Mucosa of descending colon (tissue), 3 donors: ENCODE data around the gene NEGR1. TPM values are rescaled to one million over a fixed set of nuclear protein-coding genes. Genes with fewer than 3 reads are reported as not detected.

Experiments
- ATAC-seq: fragments of 200-7000 bp; cut with Tn5 transposase; one replicate; pipeline ENCODE4 v1.9.1; 2020; ENCODE audit warnings: mild to moderate bottlenecking, moderate library complexity
- DNase-seq, 3 donors: peaks; one replicate each; pipeline ENCODE4 v3.0.0-alpha.2; 2020
- H3K36me3 ChIP-seq: fragments of 200-600 bp; one replicate; pipeline ENCODE4 v1.8.0; 2021; ENCODE audit warnings: low read depth, mild to moderate bottlenecking
- H3K4me1 ChIP-seq: fragments of 200-600 bp; one replicate; pipeline ENCODE4 v1.8.0; 2021; ENCODE audit warnings: low read depth, mild to moderate bottlenecking
- H3K4me3 ChIP-seq: fragments of 200-600 bp; one replicate; pipeline ENCODE4 v1.8.0; 2021; ENCODE audit warnings: mild to moderate bottlenecking
- H3K9me3 ChIP-seq: fragments of 200-600 bp; one replicate; pipeline ENCODE4 v1.8.0; 2021; ENCODE audit warnings: mild to moderate bottlenecking
- CTCF ChIP-seq: fragments of 200-600 bp; IDR thresholded peaks from one replicate; pipeline ENCODE4 v1.8.0; 2022; ENCODE audit warnings: antibody characterized with exemption, mild to moderate bottlenecking
- intact Hi-C, 2 donors: fragments of 100-400 bp; cut with DNase I in 1 of 2; cut with micrococcal nuclease in 1 of 2; formaldehyde crosslinking; loops; one replicate each; pipeline versions ENCODE4 v1.11.0 to v1.11.1; 2022; cut with DNase I, micrococcal nuclease
- total RNA-seq, 3 donors: library from RNA; stranded (reverse); fragmentation: NEBNext Ultra II Directional in 2 of 3; extraction: Animal tissue kit (Norgen Biotek cat#: 25700) in 2 of 3; gene quantifications; one replicate each; pipeline versions ENCODE4 v1.2.1 to v1.2.4, GENCODE V29; 2021 to 2023
- donor health status: DM: no; HTN: no; CAD: no; lungs with moderate emphysema.
- donor health status: DM: no; HTN: no; CAD: no.
- donor health status: DM: no; HTN: yes; CAD: no.

The NEGR1 gene
- total RNA-seq, 3 donors from 2014 or later, result 2.3 to 47.9 (median 8.0) TPM

- no peaks in the 10 kb centered on the region for H3K36me3 ChIP-seq
- intact Hi-C loops, result no loop called here
- ATAC-seq, result no peak
- no peak for DNase-seq
- H3K4me3 ChIP-seq, result no peak overlapping the region
- H3K4me1 ChIP-seq, result no peaks in the 10 kb centered on the region
- TF ChIP-seq CTCF, result no peak
- H3K9me3 ChIP-seq, result no peaks in the 10 kb centered on the region
Measured at GRCh38 chr1:72218141-72218739, 64.1 kb downstream of the NEGR1 start.

GRCh38 chr1:72207059-72207458, 75.3 kb downstream of the NEGR1 start:
- Histone ChIP-seq H3K9me3 (no peaks in the 10 kb centered on the region), H3K36me3 (no peaks in the 10 kb centered on the region), H3K4me1 (no peaks in the 10 kb centered on the region), H3K4me3 (no peak overlapping the region)
- no peak for TF ChIP-seq CTCF
- no peak for ATAC-seq
- intact Hi-C loops, result no loop called here
- DNase-seq, result no peak

- H3K9me3 ChIP-seq, result no peaks in the 10 kb centered on the region
- H3K4me3 ChIP-seq, result no peak overlapping the region
- intact Hi-C loops, result no loop called here
- H3K36me3 ChIP-seq, result no peaks in the 10 kb centered on the region
- ATAC-seq, result no peak
- no peak for DNase-seq
- TF ChIP-seq CTCF, result no peak
- H3K4me1 ChIP-seq, result no peaks in the 10 kb centered on the region
Measured at GRCh38 chr1:72202761-72203160, 79.6 kb downstream of the NEGR1 start.

DNA sequence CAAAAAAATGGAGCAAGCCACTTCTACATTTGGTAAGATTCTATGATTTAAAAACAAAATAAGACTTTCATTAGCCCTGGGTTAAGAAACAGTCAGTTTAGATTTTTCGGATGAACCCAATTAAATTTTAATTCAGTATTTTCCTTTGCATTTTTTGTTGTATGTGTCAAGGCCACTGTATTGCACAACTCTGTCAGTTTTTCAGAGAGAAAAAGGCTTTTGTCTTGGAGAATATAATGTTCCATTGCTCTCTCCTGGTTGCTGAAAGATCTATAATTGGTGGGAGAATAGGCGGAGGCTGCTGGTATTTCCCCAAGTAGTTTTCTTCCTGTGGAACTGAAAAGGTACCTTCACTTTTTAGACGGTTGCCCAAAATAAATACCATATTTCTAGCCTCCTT, 84.6 kb downstream of the NEGR1 start:
- intact Hi-C loops, result no loop called here
- ATAC-seq, result no peak
- TF ChIP-seq CTCF, result no peak
- no peak overlapping the region for H3K4me3 ChIP-seq
- no peak for DNase-seq
- H3K4me1 ChIP-seq, result no peaks in the 10 kb centered on the region
- H3K9me3 ChIP-seq, result no peaks in the 10 kb centered on the region
- H3K36me3 ChIP-seq, result no peaks in the 10 kb centered on the region

DNA sequence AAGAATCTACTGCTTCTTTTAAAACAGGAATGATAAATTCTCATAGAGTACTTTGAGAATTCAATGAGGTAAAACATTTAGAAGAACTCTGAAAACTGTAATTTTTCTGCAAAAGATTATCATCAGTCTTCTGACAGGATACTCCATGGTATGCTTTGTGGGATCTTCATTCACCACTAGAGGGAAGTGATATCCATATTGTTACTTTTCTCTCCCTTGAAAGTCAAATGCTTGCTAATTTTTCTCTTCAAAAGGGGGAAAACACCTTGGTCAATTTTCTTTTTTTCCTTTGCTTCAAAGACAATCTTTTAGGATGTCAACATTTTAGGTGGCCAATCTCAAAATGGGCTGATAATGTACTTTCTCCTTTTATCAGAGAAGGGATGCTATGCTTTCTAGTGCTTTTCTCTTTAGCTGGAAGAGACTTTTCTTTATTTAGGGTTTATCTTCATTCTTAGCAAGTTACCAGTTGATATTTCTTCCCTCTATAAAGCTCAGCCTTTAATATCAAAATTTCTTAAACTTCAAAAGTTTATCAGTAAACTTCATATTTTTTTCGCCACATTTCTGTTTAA, 95.5 kb downstream of the NEGR1 start:
- intact Hi-C loops, result no loop called here
- ATAC-seq (no peak), DNase-seq (no peak)
- Histone ChIP-seq H3K4me1 (no peaks in the 10 kb centered on the region), H3K9me3 (no peaks in the 10 kb centered on the region), H3K36me3 (no peaks in the 10 kb centered on the region), H3K4me3 (no peak overlapping the region)
- TF ChIP-seq CTCF, result no peak
